ENCODE measurements around the gene ATP11A.
"Not testable (repeated sequence)": the region's sequence is repeated elsewhere in the genome, so short reads cannot be mapped to it uniquely, and the experiment has no call there.

The ATP11A gene

GRCh38 chr13:112859817-112860190, 170.0 kb downstream of the ATP11A start:
- no peak for DNase-seq (ENCODE audit: low read depth)

DNA sequence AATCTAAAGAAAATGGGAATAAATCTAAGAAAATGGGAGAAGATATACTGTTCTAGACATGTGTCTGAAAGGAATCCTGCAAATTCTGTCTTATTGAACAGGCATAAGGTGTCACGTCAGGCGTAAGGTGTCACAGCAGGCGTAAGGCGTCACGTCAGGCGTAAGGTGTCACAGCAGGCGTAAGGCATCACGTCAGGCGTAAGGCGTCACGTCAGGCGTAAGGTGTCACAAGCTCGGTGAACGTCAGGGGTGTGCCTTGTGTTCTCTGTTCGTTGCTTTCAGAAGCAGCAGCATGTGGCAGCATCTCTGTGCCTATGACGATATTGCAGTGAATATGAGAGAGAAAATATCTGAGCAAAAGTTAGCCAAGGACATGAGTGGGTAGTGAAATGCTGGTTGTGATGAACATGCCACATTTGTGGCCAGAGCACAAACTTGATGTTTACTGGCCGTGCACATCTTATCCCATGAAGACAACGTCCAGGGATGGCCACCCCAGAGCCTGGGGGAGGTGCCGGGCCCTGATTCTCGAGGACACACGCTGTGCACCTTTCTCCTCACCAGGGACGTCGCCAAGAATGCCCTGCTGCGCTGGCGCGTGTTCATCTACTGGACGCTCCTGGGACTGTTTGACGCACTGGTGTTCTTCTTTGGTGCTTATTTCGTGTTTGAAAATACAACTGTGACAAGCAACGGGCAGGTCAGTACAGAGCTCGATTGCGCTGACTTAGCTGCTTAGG, 172.2 kb downstream of the ATP11A start:
- no peak for DNase-seq (ENCODE audit: low read depth)

GRCh38 chr13:112863356-112863755, 173.5 kb downstream of the ATP11A start:
- not testable (repeated sequence) for DNase-seq (ENCODE audit: low read depth)

- DNase-seq (ENCODE audit: low read depth): not testable (repeated sequence)
These were observed 175.6 kb downstream of the ATP11A start for GRCh38 chr13:112865478-112865877.

DNA sequence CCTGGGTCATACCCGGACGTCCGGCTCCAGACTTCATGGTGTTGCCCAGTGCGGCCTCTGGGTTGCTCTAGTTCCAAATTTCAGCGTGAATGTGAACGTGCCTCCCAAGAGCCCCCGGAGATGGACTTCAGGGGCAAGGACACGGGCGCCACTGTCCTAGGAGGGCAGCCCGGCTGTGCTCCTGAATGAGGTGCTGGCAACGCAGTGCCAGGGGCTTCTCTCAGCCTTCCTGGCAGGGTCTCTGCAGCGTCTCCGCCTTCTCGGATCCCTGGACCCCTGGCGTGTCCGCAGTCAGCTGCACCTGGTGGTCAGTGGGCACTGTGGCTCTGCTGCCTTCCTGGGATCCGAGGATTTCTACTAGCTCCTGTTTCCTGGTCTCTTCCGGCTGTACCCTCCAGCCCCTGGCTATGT, 177.5 kb downstream of the ATP11A start:
- no peak for DNase-seq (ENCODE audit: low read depth)

DNA sequence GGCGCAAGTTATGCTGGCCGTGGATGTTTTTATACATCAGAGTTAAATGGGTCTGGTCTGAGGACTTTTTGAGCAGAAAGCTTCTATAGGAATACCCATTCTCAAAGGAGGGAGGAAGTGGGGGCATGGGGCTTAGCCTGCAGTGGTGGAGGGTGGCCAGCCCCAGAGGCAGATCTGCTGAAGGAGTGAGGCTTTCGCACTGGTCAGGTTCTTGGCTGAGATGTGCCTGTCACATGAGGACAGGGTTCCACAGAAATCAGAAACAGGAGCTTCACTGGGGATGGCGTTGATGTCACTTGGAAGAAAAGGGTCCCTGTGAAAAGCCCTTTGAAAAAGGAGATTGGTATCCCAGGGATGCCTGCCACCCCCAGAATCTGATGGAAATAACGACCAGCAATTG, 178.5 kb downstream of the ATP11A start:
- no peak for DNase-seq (ENCODE audit: low read depth)

DNA sequence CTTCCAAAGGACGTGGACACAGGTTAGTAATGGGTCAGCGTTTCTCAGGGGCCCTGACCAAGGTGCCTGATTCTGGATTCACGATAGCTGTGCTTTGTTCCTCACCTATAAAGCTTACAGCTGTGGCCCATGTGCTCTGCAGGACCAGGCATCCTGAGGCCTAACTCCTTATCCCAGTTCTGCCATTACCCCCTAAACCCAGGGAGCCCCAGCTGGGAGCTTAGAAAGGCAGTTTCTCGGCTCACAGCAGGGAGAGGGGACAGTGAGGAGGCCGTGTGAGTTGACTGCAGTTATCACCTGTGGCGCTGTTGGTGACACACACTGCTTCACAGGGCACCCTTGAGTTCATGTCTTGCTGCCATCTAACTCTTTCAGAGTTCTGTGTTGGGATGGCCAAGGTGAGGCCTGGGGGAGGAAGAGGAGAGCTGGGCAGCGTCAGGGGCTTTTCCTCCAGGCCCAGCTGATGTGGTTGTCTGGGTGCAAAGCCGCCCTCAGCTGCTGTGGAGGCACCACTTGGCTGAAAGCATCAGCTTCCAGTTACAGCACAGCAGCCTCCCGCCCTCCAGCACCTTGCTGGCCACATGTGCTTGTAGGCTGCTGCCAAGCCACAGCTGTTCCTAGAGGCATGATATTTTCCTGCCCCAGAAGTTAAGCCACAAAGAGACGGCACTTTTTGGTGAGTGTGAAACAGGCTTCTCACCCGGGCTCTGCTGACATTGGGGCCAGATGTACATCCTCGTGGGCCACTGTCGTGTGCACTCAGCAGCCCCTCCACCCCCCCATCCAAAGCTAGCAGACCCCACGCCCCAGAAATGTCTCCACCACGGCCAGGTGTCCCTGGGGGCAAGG, 179.6 kb downstream of the ATP11A start:
- peak; percentile 9 for DNase-seq (ENCODE audit: low read depth)

DNA sequence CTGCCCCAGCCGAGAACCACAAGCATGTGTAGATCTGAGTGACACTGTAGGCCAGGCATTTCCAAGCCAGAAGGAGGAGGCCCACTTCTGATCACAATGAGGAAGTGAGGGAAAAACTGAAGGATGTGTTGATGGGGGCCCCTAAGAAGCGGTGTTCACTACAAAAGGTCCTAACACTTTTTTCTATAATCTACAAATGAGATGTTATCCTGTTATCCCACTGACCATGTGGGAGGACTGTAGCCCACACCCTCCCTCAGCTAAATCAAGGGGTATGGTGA, 180.2 kb downstream of the ATP11A start:
- no peak for DNase-seq (ENCODE audit: low read depth)

GRCh38 chr13:112870737-112871287, 181.0 kb downstream of the ATP11A start:
- no peak for DNase-seq (ENCODE audit: low read depth)

GRCh38 chr13:112871742-112872141, 181.9 kb downstream of the ATP11A start:
- no peak for DNase-seq (ENCODE audit: low read depth)

GRCh38 chr13:112872657-112873631, 183.1 kb downstream of the ATP11A start:
- not testable (repeated sequence) for DNase-seq (ENCODE audit: low read depth)

GRCh38 chr13:112873851-112874750, 184.3 kb downstream of the ATP11A start:
- peak; percentile 31 for DNase-seq (ENCODE audit: low read depth)

DNA sequence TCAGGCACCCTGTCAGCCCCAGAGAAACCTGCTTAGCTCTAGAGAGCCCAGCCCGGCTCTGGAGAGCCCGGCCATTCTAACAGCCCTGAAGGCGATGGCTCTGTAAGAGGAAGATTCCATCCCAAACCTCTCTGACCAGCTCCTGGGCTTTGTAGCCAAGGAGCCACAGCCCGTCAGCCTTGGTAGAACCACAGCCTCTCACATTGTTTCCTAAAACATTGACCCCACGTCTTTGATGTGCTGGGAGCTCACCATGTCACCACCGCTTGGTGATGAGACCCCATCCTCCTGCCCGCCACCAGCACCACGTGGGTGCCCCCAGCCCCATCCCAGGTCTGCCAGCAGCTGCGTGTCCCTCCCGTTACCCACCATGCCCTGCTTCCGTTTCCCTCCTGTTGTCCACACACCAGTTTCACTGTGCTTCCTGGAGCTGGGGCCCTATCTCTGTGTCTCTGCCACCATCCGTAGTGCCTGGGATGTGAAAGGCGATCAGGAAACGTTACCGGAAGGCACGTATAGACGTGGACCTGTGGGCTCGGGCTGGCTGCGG, 185.0 kb downstream of the ATP11A start:
- no peak for DNase-seq (ENCODE audit: low read depth)

GRCh38 chr13:112875627-112876026, 185.8 kb downstream of the ATP11A start:
- DNase-seq (ENCODE audit: low read depth): no peak

- DNase-seq (ENCODE audit: low read depth): no peak
These were observed 186.6 kb downstream of the ATP11A start for GRCh38 chr13:112876305-112877000.

GRCh38 chr13:112877066-112877465, 187.2 kb downstream of the ATP11A start:
- no peak for DNase-seq (ENCODE audit: low read depth)

- DNase-seq (ENCODE audit: low read depth): no peak
These were observed 187.7 kb downstream of the ATP11A start for GRCh38 chr13:112877539-112877938.

- no peak for DNase-seq (ENCODE audit: low read depth)
These were observed 188.4 kb downstream of the ATP11A start for GRCh38 chr13:112877976-112878955.

Measured in GM04504 (cell line).